ENCODE results near the gene NECAP2.

The NECAP2 gene

DNA sequence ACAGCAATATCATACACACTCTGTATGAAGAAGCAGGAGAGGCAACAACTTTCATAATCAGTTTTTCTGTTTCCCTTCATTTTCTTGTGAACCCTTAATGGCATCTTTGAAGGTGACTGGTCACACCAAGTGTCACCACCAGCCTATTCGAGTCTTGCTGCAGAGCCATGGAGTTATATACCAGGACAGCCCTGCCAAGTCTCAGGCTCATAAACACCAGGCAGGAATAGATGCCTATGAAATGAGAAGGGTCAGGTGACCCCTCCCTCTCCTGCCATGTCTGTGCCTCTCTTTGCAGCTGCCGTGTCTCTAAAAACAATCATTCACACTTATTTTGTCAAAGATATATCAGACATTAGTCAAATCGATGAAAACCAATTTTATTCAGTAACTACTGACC lies 28.0 kb downstream of the NECAP2 start:
- TF ChIP-seq, protein P1, sequence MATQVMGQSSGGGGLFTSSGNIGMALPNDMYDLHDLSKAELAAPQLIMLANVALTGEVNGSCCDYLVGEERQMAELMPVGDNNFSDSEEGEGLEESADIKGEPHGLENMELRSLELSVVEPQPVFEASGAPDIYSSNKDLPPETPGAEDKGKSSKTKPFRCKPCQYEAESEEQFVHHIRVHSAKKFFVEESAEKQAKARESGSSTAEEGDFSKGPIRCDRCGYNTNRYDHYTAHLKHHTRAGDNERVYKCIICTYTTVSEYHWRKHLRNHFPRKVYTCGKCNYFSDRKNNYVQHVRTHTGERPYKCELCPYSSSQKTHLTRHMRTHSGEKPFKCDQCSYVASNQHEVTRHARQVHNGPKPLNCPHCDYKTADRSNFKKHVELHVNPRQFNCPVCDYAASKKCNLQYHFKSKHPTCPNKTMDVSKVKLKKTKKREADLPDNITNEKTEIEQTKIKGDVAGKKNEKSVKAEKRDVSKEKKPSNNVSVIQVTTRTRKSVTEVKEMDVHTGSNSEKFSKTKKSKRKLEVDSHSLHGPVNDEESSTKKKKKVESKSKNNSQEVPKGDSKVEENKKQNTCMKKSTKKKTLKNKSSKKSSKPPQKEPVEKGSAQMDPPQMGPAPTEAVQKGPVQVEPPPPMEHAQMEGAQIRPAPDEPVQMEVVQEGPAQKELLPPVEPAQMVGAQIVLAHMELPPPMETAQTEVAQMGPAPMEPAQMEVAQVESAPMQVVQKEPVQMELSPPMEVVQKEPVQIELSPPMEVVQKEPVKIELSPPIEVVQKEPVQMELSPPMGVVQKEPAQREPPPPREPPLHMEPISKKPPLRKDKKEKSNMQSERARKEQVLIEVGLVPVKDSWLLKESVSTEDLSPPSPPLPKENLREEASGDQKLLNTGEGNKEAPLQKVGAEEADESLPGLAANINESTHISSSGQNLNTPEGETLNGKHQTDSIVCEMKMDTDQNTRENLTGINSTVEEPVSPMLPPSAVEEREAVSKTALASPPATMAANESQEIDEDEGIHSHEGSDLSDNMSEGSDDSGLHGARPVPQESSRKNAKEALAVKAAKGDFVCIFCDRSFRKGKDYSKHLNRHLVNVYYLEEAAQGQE (IDR thresholded peaks at IDR 0.05; ENCODE audit: insufficient read depth in 1 of 2, low read depth in 2 of 2, low read length in 2 of 2) = no peak
- TF ChIP-seq FOXP2 (optimal IDR thresholded peaks at IDR 0.05; ENCODE audit: borderline replicate concordance, extremely low read depth, extremely low read length, insufficient read depth) (no peak), SIN3A (IDR thresholded peaks at IDR 0.05; ENCODE audit: borderline replicate concordance, insufficient read depth, low read length) (no peak), POLR2AphosphoS5 (IDR thresholded peaks at IDR 0.05; ENCODE audit: low read depth, low read length) (no peak)

DNA sequence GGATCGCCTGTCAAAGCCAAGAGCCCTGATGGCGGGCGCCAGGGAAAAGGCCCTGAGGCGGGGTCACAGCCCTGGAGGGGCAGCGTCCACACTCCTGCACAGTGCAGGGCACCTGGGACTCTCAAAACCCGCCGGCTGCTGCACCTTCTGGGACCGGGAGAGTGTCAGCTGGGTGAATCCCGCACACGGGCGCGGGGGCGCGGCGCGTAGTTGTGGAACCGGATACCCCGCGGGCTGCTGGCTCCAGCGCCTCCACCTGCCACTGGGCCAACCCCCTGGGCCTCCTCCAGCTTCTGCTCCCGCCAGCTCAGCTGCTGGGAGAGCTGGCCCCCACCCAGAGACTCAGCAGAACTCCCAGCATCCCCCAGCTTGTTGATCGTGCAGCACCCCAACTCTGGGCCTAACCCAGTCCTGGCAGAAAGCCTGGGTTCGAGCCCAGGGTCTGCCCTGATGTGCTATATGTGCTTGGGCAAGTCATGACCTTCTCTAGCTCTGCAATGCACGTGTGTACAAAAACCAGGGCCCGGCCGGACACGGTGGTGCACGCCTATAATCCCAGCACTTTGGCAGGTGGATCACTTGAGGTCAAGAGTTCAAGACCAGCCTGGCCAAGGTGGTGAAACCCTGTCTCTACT lies 33.8 kb downstream of the NECAP2 start:
- TF ChIP-seq POLR2AphosphoS5 (IDR thresholded peaks at IDR 0.05; ENCODE audit: low read depth, low read length) (no peak), SIN3A (IDR thresholded peaks at IDR 0.05; ENCODE audit: borderline replicate concordance, insufficient read depth, low read length) (no peak), TAF1 (IDR thresholded peaks at IDR 0.05; ENCODE audit: borderline replicate concordance, insufficient read depth, low read length) (no peak), FOXP2 (optimal IDR thresholded peaks at IDR 0.05; ENCODE audit: borderline replicate concordance, extremely low read depth, extremely low read length, insufficient read depth) (no peak)
- TF ChIP-seq, protein P1 (IDR thresholded peaks at IDR 0.05; ENCODE audit: insufficient read depth in 1 of 2, low read depth in 2 of 2, low read length in 2 of 2) = no peak

DNA sequence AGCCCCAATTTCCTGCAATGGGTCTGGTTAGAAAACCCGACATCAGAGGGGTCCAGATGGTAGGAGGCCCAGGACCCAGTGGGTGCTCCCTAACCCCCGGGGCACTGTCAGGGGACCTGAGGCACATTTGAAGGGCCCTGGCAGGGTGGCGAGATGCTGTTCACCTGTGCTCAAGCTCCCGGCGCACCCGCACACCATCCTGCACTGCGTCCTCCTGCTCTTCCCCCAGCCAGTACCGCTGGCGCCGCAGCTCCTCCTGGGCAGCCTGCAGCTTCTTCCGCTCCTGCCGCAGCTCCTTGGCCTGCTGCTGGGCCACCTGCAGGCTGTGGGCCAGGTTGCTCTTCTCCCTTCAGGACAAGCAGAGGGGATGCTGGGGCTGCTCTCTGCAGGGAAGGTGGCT lies 37.6 kb downstream of the NECAP2 start:
- TF ChIP-seq SIN3A (IDR thresholded peaks at IDR 0.05; ENCODE audit: borderline replicate concordance, insufficient read depth, low read length) = no peak

DNA sequence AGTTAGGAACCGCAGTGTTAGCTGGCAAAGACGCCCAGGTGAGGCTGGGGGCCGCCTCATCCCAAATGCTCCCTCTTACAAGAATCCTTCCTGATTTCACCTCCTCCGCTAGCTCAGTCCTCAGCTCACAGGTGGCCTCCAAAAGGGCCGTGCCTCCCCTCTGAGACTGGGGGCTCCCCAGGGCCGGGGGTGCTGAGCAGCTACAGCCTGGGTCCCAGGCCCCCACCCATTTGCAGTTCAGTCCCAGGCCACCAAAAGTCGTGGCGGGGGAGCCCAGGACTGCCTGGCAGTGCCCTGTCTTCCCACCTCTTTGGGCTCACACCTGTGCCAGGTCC lies 43.9 kb downstream of the NECAP2 start:
- no peak for TF ChIP-seq SIN3A (IDR thresholded peaks at IDR 0.05; ENCODE audit: borderline replicate concordance, insufficient read depth, low read length)

DNA sequence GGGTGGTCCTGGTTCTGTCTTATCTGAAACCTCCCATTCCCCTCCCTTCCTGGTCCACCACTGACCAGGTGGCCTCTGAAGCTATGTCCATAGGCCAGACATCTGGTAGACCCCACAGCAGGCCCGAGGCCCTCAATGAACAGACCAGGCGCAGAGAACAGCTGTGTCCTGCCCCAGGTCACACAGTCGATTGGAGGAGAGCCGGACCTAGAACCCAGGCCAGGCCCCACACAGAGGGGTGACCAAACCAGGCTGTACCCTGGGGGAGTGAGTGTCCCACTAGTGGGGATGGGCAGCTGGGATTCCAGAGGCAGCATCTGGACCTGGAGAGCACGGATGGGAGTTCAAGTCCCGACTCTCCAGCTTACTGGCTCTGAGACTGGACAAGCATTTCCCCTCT lies 44.4 kb downstream of the NECAP2 start:
- TF ChIP-seq FOXP2 (optimal IDR thresholded peaks at IDR 0.05; ENCODE audit: borderline replicate concordance, extremely low read depth, extremely low read length, insufficient read depth) = no peak
- no peak for TF ChIP-seq SIN3A (IDR thresholded peaks at IDR 0.05; ENCODE audit: borderline replicate concordance, insufficient read depth, low read length)
- TF ChIP-seq, protein P1 (IDR thresholded peaks at IDR 0.05; ENCODE audit: insufficient read depth in 1 of 2, low read depth in 2 of 2, low read length in 2 of 2) = no peak
- no peak for TF ChIP-seq POLR2AphosphoS5 (IDR thresholded peaks at IDR 0.05; ENCODE audit: low read depth, low read length)
- no peak for TF ChIP-seq TAF1 (IDR thresholded peaks at IDR 0.05; ENCODE audit: borderline replicate concordance, insufficient read depth, low read length)

DNA sequence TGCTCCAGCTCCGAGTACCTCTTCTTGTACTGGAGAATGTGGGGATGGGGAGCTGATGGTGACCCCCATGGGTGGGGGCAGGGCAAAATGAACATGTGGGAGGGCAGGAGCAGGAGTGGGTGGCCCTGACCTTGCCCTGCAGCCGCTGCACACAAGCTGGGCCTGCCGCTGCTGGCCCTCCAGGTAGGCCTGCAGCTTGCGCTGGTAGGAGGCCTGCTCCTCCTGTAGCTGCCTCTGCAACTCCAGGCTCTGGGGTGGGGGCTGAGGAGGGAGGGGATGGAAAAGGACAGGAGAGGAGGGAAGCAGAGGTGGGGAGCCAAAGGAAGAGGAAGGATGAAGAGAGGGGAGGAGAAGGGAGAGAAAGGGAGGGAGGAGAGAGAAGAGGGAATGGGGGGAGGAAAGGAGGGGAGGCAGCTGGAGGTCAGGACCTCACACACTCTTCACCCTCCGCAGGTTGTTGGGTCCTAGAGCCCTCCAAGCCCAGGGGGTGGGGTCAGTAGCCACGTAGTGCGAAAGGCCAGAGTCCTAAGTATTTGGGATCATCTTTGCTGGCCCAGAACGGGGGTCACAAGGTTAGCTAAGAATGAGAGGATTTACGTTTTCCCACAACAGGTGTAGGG lies 50.6 kb downstream of the NECAP2 start:
- TF ChIP-seq TAF1 (IDR thresholded peaks at IDR 0.05; ENCODE audit: borderline replicate concordance, insufficient read depth, low read length) = no peak
- TF ChIP-seq FOXP2 (optimal IDR thresholded peaks at IDR 0.05; ENCODE audit: borderline replicate concordance, extremely low read depth, extremely low read length, insufficient read depth) = no peak
- TF ChIP-seq SIN3A (IDR thresholded peaks at IDR 0.05; ENCODE audit: borderline replicate concordance, insufficient read depth, low read length) = no peak
- TF ChIP-seq, protein P1 (IDR thresholded peaks at IDR 0.05; ENCODE audit: insufficient read depth in 1 of 2, low read depth in 2 of 2, low read length in 2 of 2) = no peak
- TF ChIP-seq POLR2AphosphoS5 (IDR thresholded peaks at IDR 0.05; ENCODE audit: low read depth, low read length) = no peak
